HepG2 (cell line): ENCODE measurements around the gene ZNF652. TPM values are rescaled to one million over a fixed set of nuclear protein-coding genes. Genes with fewer than 3 reads are reported as not detected.
A peak's percentile ranks its signal among the peaks of the same experiment; 100 is the strongest.

Experiments
- CEBPG ChIP-seq: IDR thresholded peaks from 2 replicates; pipeline ENCODE4 v1.6.1; 2016
- DRAP1 ChIP-seq: IDR thresholded peaks from 2 replicates; pipeline ENCODE4 v1.6.1; 2016; ENCODE audit warnings: missing genetic modification reagents, missing compliant biosample characterization
- FOSL2 ChIP-seq: sonication (generic); formaldehyde crosslinking; IDR thresholded peaks from 2 replicates; pipeline ENCODE4 v1.4.0; 2020; ENCODE audit warnings: missing genetic modification reagents
- FOXA3 ChIP-seq: IDR thresholded peaks from 2 replicates; pipeline ENCODE4 v1.6.1; 2016; ENCODE audit warnings: missing genetic modification reagents, missing compliant biosample characterization
- GTF3A ChIP-seq: sonication (generic); formaldehyde crosslinking; conservative IDR thresholded peaks from 2 replicates; pipeline ENCODE4 v1.4.0; 2020; ENCODE audit warnings: mild to moderate bottlenecking, missing genetic modification reagents
- HMGXB4 ChIP-seq, 2 experiments: sonication (generic) in 1 of 2; formaldehyde crosslinking in 1 of 2; IDR thresholded peaks; 2 replicates each; pipeline versions ENCODE4 v1.4.0 to v1.6.1; 2018 to 2020; ENCODE audit warnings: missing genetic modification reagents in 2 of 2, borderline replicate concordance in 1 of 2, low read depth in 1 of 2, mild to moderate bottlenecking in 1 of 2, missing biosample characterization in 1 of 2
- KDM3A ChIP-seq: IDR thresholded peaks from 2 replicates; pipeline ENCODE4 v1.6.1; 2018; ENCODE audit warnings: low read depth, missing compliant biosample characterization
- MXI1 ChIP-seq: IDR thresholded peaks from 3 replicates; pipeline ENCODE4 v1.6.1; 2012; ENCODE audit warnings: low read depth, low read length, inconsistent platforms, borderline replicate concordance
- POLR2A ChIP-seq, 2 experiments: IDR thresholded peaks; 2 replicates each; pipeline ENCODE4 v1.6.1; 2011; ENCODE audit warnings: low read depth in 2 of 2, low read length in 2 of 2, mild to moderate bottlenecking in 1 of 2, moderate library complexity in 1 of 2; ENCODE audit not compliant: insufficient read depth in 1 of 2
- RXRB ChIP-seq: IDR thresholded peaks from 2 replicates; pipeline ENCODE4 v1.6.1; 2016; ENCODE audit warnings: borderline replicate concordance, missing genetic modification reagents, missing compliant biosample characterization
- THAP8 ChIP-seq: sonication (generic); formaldehyde crosslinking; IDR thresholded peaks from 2 replicates; pipeline ENCODE4 v1.5.1; 2020; ENCODE audit warnings: missing genetic modification reagents, mild to moderate bottlenecking, borderline replicate concordance
- ZFP36L1 ChIP-seq: sonication (generic); formaldehyde crosslinking; IDR thresholded peaks from 2 replicates; pipeline ENCODE4 v1.8.0; 2022; ENCODE audit warnings: mild to moderate bottlenecking, missing genetic modification reagents, moderate library complexity
- ZNF335 ChIP-seq: sonication (generic); formaldehyde crosslinking; IDR thresholded peaks from 2 replicates; pipeline ENCODE4 v1.4.0; 2020; ENCODE audit warnings: missing genetic modification reagents
- ZNF792 ChIP-seq: IDR thresholded peaks from 2 replicates; pipeline ENCODE4 v1.6.1; 2016
- polyA plus RNA-seq, 8 experiments: library from polyadenylated mRNA; depleted of rRNA in 3 of 8; stranded (reverse) in 7 of 8; unstranded in 1 of 8; fragments of >200 nt; fragmentation: Illumina TruSeq in 4 of 8; extraction: Trizol in 4 of 8; gene quantifications; 2 replicates each; pipeline versions ENCODE4 v1.2.1 to v1.2.3, GENCODE V29; 2011 to 2016; ENCODE audit warnings: low read depth in 4 of 8, missing spikeins in 1 of 8, mixed read lengths in 1 of 8; ENCODE audit not compliant: insufficient read depth in 1 of 8
- total RNA-seq, 5 experiments: library from RNA; depleted of rRNA; stranded (reverse); fragments of >200 nt; fragmentation: Illumina TruSeq; extraction: Trizol; gene quantifications; 2 replicates each; pipeline ENCODE4 v1.2.3, GENCODE V29; 2016; ENCODE audit warnings: low read depth in 1 of 5
- TF ChIP-seq, protein P1 (sequence below): sonication (generic); formaldehyde crosslinking; IDR thresholded peaks from 2 replicates; pipeline ENCODE4 v1.4.0; 2020; ENCODE audit warnings: missing genetic modification reagents
- TF ChIP-seq, protein P2 (sequence below): sonication (generic); formaldehyde crosslinking; IDR thresholded peaks from 2 replicates; pipeline ENCODE4 v1.4.0; 2020; ENCODE audit warnings: low read depth, mild to moderate bottlenecking, missing genetic modification reagents
- TF ChIP-seq, protein P3 (sequence below): IDR thresholded peaks from 2 replicates; pipeline ENCODE4 v1.6.1; 2018; ENCODE audit warnings: missing genetic modification reagents, mild to moderate bottlenecking, missing compliant biosample characterization
- TF ChIP-seq, protein P4 (sequence below): IDR thresholded peaks from 2 replicates; pipeline ENCODE4 v1.4.0; 2020; ENCODE audit warnings: mild to moderate bottlenecking, missing genetic modification reagents

ZNF652 gene
- total and polyA plus RNA-seq, 2 of the 13 experiments (the other 11 are each of a cell fraction or from before 2014, with no cell fraction given): 16.2 to 30.2 TPM

GRCh38 chr17:49315551-49316257, 46.3 kb downstream of the ZNF652 start (continued):
- TF ChIP-seq, protein P1, sequence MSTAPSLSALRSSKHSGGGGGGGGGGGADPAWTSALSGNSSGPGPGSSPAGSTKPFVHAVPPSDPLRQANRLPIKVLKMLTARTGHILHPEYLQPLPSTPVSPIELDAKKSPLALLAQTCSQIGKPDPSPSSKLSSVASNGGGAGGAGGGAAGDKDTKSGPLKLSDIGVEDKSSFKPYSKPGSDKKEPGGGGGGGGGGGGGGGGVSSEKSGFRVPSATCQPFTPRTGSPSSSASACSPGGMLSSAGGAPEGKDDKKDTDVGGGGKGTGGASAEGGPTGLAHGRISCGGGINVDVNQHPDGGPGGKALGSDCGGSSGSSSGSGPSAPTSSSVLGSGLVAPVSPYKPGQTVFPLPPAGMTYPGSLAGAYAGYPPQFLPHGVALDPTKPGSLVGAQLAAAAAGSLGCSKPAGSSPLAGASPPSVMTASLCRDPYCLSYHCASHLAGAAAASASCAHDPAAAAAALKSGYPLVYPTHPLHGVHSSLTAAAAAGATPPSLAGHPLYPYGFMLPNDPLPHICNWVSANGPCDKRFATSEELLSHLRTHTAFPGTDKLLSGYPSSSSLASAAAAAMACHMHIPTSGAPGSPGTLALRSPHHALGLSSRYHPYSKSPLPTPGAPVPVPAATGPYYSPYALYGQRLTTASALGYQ (CRISPR knock-in tag): no peak
- TF ChIP-seq, protein P2, sequence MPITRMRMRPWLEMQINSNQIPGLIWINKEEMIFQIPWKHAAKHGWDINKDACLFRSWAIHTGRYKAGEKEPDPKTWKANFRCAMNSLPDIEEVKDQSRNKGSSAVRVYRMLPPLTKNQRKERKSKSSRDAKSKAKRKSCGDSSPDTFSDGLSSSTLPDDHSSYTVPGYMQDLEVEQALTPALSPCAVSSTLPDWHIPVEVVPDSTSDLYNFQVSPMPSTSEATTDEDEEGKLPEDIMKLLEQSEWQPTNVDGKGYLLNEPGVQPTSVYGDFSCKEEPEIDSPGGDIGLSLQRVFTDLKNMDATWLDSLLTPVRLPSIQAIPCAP (CRISPR knock-in tag): no peak
- TF ChIP-seq ZFP36L1: no peak
- TF ChIP-seq KDM3A (CRISPR knock-in tag): peak; percentile 64; the same call in 1 of the 2 replicates
- TF ChIP-seq MXI1: peak; percentile 20; the same call in 1 of the 3 replicates
- 0 out of 2 replicates have a peak, but pooled peaks have one; percentile 54 for TF ChIP-seq ZNF335 (CRISPR knock-in tag)
- TF ChIP-seq DRAP1 (CRISPR knock-in tag): 0 out of 2 replicates have a peak, but pooled peaks have one; percentile 21
- peak; percentile 82 for TF ChIP-seq FOSL2 (CRISPR knock-in tag)
- TF ChIP-seq, protein P3, sequence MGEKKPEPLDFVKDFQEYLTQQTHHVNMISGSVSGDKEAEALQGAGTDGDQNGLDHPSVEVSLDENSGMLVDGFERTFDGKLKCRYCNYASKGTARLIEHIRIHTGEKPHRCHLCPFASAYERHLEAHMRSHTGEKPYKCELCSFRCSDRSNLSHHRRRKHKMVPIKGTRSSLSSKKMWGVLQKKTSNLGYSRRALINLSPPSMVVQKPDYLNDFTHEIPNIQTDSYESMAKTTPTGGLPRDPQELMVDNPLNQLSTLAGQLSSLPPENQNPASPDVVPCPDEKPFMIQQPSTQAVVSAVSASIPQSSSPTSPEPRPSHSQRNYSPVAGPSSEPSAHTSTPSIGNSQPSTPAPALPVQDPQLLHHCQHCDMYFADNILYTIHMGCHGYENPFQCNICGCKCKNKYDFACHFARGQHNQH (CRISPR knock-in tag): 0 out of 2 replicates have a peak, but pooled peaks have one; percentile 26
- TF ChIP-seq ZNF792 (CRISPR knock-in tag): peak; percentile 36; the same call in 1 of the 2 replicates
- peak; percentile 52; the same call in 1 of the 2 replicates for TF ChIP-seq RXRB (CRISPR knock-in tag)
- no peak for TF ChIP-seq THAP8 (CRISPR knock-in tag)
- 0 out of 2 replicates have a peak, but pooled peaks have one; percentile 33 for TF ChIP-seq CEBPG (CRISPR knock-in tag)
- peak; percentile 32; the same call in 1 of the 2 replicates for TF ChIP-seq FOXA3 (CRISPR knock-in tag)
- no peak for TF ChIP-seq GTF3A
- no peak for TF ChIP-seq POLR2A (IDR thresholded peaks at IDR 0.05; ENCODE audit: insufficient read depth in 1 of 2, low read depth in 2 of 2, low read length in 2 of 2)
- TF ChIP-seq, protein P4, sequence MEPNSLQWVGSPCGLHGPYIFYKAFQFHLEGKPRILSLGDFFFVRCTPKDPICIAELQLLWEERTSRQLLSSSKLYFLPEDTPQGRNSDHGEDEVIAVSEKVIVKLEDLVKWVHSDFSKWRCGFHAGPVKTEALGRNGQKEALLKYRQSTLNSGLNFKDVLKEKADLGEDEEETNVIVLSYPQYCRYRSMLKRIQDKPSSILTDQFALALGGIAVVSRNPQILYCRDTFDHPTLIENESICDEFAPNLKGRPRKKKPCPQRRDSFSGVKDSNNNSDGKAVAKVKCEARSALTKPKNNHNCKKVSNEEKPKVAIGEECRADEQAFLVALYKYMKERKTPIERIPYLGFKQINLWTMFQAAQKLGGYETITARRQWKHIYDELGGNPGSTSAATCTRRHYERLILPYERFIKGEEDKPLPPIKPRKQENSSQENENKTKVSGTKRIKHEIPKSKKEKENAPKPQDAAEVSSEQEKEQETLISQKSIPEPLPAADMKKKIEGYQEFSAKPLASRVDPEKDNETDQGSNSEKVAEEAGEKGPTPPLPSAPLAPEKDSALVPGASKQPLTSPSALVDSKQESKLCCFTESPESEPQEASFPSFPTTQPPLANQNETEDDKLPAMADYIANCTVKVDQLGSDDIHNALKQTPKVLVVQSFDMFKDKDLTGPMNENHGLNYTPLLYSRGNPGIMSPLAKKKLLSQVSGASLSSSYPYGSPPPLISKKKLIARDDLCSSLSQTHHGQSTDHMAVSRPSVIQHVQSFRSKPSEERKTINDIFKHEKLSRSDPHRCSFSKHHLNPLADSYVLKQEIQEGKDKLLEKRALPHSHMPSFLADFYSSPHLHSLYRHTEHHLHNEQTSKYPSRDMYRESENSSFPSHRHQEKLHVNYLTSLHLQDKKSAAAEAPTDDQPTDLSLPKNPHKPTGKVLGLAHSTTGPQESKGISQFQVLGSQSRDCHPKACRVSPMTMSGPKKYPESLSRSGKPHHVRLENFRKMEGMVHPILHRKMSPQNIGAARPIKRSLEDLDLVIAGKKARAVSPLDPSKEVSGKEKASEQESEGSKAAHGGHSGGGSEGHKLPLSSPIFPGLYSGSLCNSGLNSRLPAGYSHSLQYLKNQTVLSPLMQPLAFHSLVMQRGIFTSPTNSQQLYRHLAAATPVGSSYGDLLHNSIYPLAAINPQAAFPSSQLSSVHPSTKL (CRISPR knock-in tag): 0 out of 2 replicates have a peak, but pooled peaks have one; percentile 14
- TF ChIP-seq HMGXB4 (CRISPR knock-in tag; IDR thresholded peaks at IDR 0.05; ENCODE audit: borderline replicate concordance in 1 of 2, low read depth in 1 of 2): peak in 1 of 2 experiments; percentile 46; a peak in 1 of 4 replicates
